ENCODE measurements around the gene KCNAB1. TPM values are rescaled to one million over a fixed set of nuclear protein-coding genes. Genes with fewer than 3 reads are reported as not detected.
"Not testable (repeated sequence)": the region's sequence is repeated elsewhere in the genome, so short reads cannot be mapped to it uniquely, and the experiment has no call there.

The KCNAB1 gene
- total RNA-seq, 1 experiment from 2014 or later: 1.0 TPM

DNA sequence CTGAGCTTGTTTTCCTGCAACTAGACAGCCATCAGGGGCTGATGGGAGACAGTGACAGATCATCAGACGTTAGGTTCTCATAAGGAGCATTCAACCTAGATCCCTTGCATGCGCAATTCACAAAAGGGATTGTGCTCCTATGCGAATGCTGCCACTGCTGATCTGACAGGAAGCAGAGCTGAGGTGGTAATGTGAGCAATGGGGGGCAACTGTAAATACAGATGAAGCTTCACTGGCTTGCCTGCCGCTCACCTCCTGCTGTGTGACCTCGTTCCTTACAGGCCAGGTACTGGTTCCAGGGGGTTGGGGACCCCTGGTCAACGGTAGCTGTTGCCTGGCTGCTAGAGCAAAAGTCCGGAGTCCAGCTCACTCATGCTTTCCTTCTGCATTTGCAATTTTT is 26.4 kb upstream of the KCNAB1 start (continued):
- TF ChIP-seq, protein P1, sequence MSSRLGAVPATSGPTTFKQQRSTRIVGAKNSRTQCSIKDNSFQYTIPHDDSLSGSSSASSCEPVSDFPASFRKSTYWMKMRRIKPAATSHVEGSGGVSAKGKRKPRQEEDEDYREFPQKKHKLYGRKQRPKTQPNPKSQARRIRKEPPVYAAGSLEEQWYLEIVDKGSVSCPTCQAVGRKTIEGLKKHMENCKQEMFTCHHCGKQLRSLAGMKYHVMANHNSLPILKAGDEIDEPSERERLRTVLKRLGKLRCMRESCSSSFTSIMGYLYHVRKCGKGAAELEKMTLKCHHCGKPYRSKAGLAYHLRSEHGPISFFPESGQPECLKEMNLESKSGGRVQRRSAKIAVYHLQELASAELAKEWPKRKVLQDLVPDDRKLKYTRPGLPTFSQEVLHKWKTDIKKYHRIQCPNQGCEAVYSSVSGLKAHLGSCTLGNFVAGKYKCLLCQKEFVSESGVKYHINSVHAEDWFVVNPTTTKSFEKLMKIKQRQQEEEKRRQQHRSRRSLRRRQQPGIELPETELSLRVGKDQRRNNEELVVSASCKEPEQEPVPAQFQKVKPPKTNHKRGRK (CRISPR knock-in tag; IDR thresholded peaks at IDR 0.05; ENCODE audit: borderline replicate concordance): no peak
- TF ChIP-seq, protein P2, sequence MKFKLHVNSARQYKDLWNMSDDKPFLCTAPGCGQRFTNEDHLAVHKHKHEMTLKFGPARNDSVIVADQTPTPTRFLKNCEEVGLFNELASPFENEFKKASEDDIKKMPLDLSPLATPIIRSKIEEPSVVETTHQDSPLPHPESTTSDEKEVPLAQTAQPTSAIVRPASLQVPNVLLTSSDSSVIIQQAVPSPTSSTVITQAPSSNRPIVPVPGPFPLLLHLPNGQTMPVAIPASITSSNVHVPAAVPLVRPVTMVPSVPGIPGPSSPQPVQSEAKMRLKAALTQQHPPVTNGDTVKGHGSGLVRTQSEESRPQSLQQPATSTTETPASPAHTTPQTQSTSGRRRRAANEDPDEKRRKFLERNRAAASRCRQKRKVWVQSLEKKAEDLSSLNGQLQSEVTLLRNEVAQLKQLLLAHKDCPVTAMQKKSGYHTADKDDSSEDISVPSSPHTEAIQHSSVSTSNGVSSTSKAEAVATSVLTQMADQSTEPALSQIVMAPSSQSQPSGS (CRISPR knock-in tag; IDR thresholded peaks at IDR 0.05; ENCODE audit: borderline replicate concordance, low read depth): no peak
- no peak for TF ChIP-seq MXD4 (CRISPR knock-in tag; IDR thresholded peaks at IDR 0.05; ENCODE audit: borderline replicate concordance)

DNA sequence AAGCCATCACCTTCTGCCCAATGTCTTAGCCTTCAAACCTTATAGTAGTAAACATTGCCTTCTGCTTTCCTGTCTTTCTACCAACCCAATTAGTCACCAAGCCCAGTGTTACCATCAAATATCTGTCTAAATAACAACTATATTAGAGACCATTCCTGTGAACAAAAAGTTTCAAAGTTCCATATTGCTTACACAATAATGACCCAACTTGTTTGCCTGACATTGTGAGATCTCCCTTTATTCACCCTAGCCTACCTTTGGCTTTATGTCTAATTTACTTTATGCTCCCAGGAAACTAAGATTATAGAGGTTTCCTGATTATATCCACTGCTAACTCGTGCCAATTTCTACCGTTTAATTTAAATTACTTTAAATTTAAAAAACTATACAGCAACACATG is 26.0 kb upstream of the KCNAB1 start:
- no peak overlapping the region for H3K27ac Mint-ChIP-seq
- H3K9me3 Mint-ChIP-seq: peaks cover 10% of the 10 kb centered on the region; the same call in 1 of the 2 replicates
- ATAC-seq (no peak), DNase-seq (ENCODE audit: low spot score) (no peak)
- H3K4me1 Mint-ChIP-seq: peaks cover 8% of the 10 kb centered on the region
- TF ChIP-seq SMAD4 (CRISPR knock-in tag; IDR thresholded peaks at IDR 0.05): no peak
- no peak for TF ChIP-seq TEAD4 (CRISPR knock-in tag; IDR thresholded peaks at IDR 0.05)
- TF ChIP-seq TCF7 (CRISPR knock-in tag; IDR thresholded peaks at IDR 0.05; ENCODE audit: low read depth): no peak
- TF ChIP-seq, protein P3, sequence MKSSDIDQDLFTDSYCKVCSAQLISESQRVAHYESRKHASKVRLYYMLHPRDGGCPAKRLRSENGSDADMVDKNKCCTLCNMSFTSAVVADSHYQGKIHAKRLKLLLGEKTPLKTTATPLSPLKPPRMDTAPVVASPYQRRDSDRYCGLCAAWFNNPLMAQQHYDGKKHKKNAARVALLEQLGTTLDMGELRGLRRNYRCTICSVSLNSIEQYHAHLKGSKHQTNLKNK (CRISPR knock-in tag; IDR thresholded peaks at IDR 0.05): no peak
- TF ChIP-seq, protein P4, sequence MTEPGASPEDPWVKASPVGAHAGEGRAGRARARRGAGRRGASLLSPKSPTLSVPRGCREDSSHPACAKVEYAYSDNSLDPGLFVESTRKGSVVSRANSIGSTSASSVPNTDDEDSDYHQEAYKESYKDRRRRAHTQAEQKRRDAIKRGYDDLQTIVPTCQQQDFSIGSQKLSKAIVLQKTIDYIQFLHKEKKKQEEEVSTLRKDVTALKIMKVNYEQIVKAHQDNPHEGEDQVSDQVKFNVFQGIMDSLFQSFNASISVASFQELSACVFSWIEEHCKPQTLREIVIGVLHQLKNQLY (CRISPR knock-in tag; IDR thresholded peaks at IDR 0.05): no peak
- TF ChIP-seq, protein P5, sequence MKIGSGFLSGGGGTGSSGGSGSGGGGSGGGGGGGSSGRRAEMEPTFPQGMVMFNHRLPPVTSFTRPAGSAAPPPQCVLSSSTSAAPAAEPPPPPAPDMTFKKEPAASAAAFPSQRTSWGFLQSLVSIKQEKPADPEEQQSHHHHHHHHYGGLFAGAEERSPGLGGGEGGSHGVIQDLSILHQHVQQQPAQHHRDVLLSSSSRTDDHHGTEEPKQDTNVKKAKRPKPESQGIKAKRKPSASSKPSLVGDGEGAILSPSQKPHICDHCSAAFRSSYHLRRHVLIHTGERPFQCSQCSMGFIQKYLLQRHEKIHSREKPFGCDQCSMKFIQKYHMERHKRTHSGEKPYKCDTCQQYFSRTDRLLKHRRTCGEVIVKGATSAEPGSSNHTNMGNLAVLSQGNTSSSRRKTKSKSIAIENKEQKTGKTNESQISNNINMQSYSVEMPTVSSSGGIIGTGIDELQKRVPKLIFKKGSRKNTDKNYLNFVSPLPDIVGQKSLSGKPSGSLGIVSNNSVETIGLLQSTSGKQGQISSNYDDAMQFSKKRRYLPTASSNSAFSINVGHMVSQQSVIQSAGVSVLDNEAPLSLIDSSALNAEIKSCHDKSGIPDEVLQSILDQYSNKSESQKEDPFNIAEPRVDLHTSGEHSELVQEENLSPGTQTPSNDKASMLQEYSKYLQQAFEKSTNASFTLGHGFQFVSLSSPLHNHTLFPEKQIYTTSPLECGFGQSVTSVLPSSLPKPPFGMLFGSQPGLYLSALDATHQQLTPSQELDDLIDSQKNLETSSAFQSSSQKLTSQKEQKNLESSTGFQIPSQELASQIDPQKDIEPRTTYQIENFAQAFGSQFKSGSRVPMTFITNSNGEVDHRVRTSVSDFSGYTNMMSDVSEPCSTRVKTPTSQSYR (CRISPR knock-in tag; IDR thresholded peaks at IDR 0.05): no peak
- TF ChIP-seq, protein P6, sequence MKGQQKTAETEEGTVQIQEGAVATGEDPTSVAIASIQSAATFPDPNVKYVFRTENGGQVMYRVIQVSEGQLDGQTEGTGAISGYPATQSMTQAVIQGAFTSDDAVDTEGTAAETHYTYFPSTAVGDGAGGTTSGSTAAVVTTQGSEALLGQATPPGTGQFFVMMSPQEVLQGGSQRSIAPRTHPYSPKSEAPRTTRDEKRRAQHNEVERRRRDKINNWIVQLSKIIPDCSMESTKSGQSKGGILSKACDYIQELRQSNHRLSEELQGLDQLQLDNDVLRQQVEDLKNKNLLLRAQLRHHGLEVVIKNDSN (CRISPR knock-in tag; IDR thresholded peaks at IDR 0.05): no peak
- TF ChIP-seq JAZF1 (CRISPR knock-in tag; IDR thresholded peaks at IDR 0.05): no peak
- TF ChIP-seq ELF4 (CRISPR knock-in tag; IDR thresholded peaks at IDR 0.05; ENCODE audit: low read depth): no peak
- no peak for TF ChIP-seq ZBTB21 (CRISPR knock-in tag; IDR thresholded peaks at IDR 0.05; ENCODE audit: borderline replicate concordance)
- no peak for TF ChIP-seq FOXK1 (CRISPR knock-in tag; IDR thresholded peaks at IDR 0.05)
- TF ChIP-seq, protein P7, sequence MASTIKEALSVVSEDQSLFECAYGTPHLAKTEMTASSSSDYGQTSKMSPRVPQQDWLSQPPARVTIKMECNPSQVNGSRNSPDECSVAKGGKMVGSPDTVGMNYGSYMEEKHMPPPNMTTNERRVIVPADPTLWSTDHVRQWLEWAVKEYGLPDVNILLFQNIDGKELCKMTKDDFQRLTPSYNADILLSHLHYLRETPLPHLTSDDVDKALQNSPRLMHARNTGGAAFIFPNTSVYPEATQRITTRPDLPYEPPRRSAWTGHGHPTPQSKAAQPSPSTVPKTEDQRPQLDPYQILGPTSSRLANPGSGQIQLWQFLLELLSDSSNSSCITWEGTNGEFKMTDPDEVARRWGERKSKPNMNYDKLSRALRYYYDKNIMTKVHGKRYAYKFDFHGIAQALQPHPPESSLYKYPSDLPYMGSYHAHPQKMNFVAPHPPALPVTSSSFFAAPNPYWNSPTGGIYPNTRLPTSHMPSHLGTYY (CRISPR knock-in tag; IDR thresholded peaks at IDR 0.05): no peak
- TF ChIP-seq, protein P8, sequence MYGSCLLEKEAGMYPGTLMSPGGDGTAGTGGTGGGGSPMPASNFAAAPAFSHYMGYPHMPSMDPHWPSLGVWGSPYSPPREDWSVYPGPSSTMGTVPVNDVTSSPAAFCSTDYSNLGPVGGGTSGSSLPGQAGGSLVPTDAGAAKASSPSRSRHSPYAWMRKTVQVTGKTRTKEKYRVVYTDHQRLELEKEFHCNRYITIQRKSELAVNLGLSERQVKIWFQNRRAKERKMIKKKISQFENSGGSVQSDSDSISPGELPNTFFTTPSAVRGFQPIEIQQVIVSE (CRISPR knock-in tag; IDR thresholded peaks at IDR 0.05; ENCODE audit: borderline replicate concordance): no peak
- no peak for TF ChIP-seq HMGA2 (CRISPR knock-in tag; IDR thresholded peaks at IDR 0.05)
- no peak for TF ChIP-seq FOXJ3 (CRISPR knock-in tag; IDR thresholded peaks at IDR 0.05; ENCODE audit: borderline replicate concordance)
- TF ChIP-seq, protein P9, sequence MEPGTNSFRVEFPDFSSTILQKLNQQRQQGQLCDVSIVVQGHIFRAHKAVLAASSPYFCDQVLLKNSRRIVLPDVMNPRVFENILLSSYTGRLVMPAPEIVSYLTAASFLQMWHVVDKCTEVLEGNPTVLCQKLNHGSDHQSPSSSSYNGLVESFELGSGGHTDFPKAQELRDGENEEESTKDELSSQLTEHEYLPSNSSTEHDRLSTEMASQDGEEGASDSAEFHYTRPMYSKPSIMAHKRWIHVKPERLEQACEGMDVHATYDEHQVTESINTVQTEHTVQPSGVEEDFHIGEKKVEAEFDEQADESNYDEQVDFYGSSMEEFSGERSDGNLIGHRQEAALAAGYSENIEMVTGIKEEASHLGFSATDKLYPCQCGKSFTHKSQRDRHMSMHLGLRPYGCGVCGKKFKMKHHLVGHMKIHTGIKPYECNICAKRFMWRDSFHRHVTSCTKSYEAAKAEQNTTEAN (CRISPR knock-in tag; IDR thresholded peaks at IDR 0.05): no peak
- no peak for TF ChIP-seq ESRRA (CRISPR knock-in tag; IDR thresholded peaks at IDR 0.05; ENCODE audit: borderline replicate concordance)
- H3K4me3 Mint-ChIP-seq: no peak overlapping the region
- ChIA-PET CTCF (interaction anchor here (0.8 to 1.2 kb wide), 4 partner anchors 12 to 288 kb away, joined by 3 to 6 read pairs (median 4); partner anchors contain the start of gene C3orf33), POLR2A (interaction anchor here (1.1 kb wide), 1 partner anchor 12 kb away, joined by 4 read pairs; no protein-coding TSS in a partner anchor)
- no peaks in the 10 kb centered on the region for H3K27me3 Mint-ChIP-seq (ENCODE audit: low read depth)
- no peaks in the 10 kb centered on the region for H3K36me3 Mint-ChIP-seq

DNA sequence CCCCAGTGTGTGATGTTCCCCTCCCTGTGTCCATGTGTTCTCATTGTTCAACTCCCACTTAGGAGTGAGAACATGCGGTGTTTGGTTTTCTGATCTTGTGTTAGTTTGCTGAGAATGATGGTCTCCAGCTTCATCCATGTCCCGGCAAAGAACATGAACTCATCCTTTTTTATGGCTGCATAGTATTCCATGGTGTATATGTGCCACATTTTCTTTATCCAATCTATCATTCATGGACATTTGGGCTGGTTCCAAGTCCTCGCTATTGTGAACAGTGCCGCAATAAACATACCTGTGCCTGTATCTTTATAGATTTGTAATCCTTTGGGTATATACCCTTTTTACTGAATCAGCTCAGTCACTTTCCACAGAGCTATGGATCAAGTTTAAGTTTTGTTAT is 24.7 kb upstream of the KCNAB1 start:
- CTCF ChIA-PET; H3K4me1 Mint-ChIP-seq; H3K27ac Mint-ChIP-seq; DNase-seq (ENCODE audit: low spot score); ATAC-seq; POLR2A ChIA-PET; H3K4me3 Mint-ChIP-seq; H3K27me3 Mint-ChIP-seq (ENCODE audit: low read depth); H3K36me3 Mint-ChIP-seq: not testable (repeated sequence)
- H3K9me3 Mint-ChIP-seq: peaks cover 17% of the 10 kb centered on the region

Measured in WTC11 (cell line).